AG04450 (cell line): Measurements from ENCODE around the gene PAM. TPM values are rescaled to one million over a fixed set of nuclear protein-coding genes. Genes with fewer than 3 reads are reported as not detected.
"Not testable (repeated sequence)": the region's sequence is repeated elsewhere in the genome, so short reads cannot be mapped to it uniquely, and the experiment has no call there.

Source experiments
- CTCF ChIA-PET: fragments of 300-600, 350-600 bp; formaldehyde crosslinking; extraction: SDS; loops from one replicate; lab custom pipeline; 2022; ENCODE audit warnings: antibody characterized with exemption, inconsistent platforms; lab: Charles Lee
- POLR2A ChIA-PET: fragments of 350-600 bp; formaldehyde crosslinking; extraction: SDS; loops from one replicate; lab custom pipeline; 2021; ENCODE audit warnings: antibody characterized with exemption, inconsistent platforms; lab: Yijun Ruan, JAX
- DNase-seq: peaks from one replicate; pipeline ENCODE4 v3.0.0-alpha.2; 2011; ENCODE audit warnings: low read depth, low spot score
- H3K27ac ChIP-seq: one replicate; pipeline ENCODE4 v1.5.1; 2012; ENCODE audit warnings: low read depth, low read length, control low read depth
- H3K27me3 ChIP-seq: one replicate; pipeline ENCODE4 v1.6.0; 2012; ENCODE audit warnings: low read length; ENCODE audit not compliant: control insufficient read depth, insufficient read depth
- H3K4me3 ChIP-seq: 2 replicates; pipeline ENCODE4 v1.5.1; 2011; ENCODE audit warnings: mild to moderate bottlenecking, low read depth, low read length, control low read depth
- H3K9me3 ChIP-seq: 2 replicates; pipeline ENCODE4 v1.5.1; 2012; ENCODE audit warnings: low read length; ENCODE audit not compliant: control insufficient read depth, insufficient read depth
- CTCF ChIP-seq: IDR thresholded peaks from 2 replicates; pipeline ENCODE4 v1.5.1; 2011; ENCODE audit warnings: low read depth, low read length, control low read depth, inconsistent platforms
- polyA plus RNA-seq: library from polyadenylated mRNA; depleted of rRNA; stranded (reverse); fragments of >200 nt; gene quantifications from 2 replicates; pipeline ENCODE4 v1.2.3, GENCODE V29; 2011

Gene PAM
- polyA plus RNA-seq, 1 experiment, result 307 TPM

GRCh38 chr5:102998224-102998623 is 243.1 kb downstream of the PAM start:
- TF ChIP-seq CTCF, result no peak
- CTCF ChIA-PET, result no interaction called here
- Histone ChIP-seq H3K27me3 (no peaks in the 10 kb centered on the region), H3K4me3 (no peak overlapping the region), H3K9me3 (no peaks in the 10 kb centered on the region), H3K27ac (no peak overlapping the region)
- POLR2A ChIA-PET, result no interaction called here
- no peak for DNase-seq

- H3K9me3 ChIP-seq, result no peaks in the 10 kb centered on the region
- ChIA-PET POLR2A (no interaction called here), CTCF (no interaction called here)
- no peak overlapping the region for H3K27ac ChIP-seq
- H3K4me3 ChIP-seq, result no peak overlapping the region
- H3K27me3 ChIP-seq, result no peaks in the 10 kb centered on the region
- DNase-seq, result no peak
- TF ChIP-seq CTCF, result no peak
Observed at GRCh38 chr5:102999191-102999590, 244.1 kb downstream of the PAM start.

- POLR2A ChIA-PET, H3K9me3 ChIP-seq, CTCF ChIA-PET: not testable (repeated sequence)
Observed at GRCh38 chr5:102999621-103000020, 244.5 kb downstream of the PAM start.

GRCh38 chr5:103000089-103000488 is 245.0 kb downstream of the PAM start:
- Histone ChIP-seq H3K9me3 (no peaks in the 10 kb centered on the region), H3K4me3 (no peak overlapping the region), H3K27ac (no peak overlapping the region), H3K27me3 (no peaks in the 10 kb centered on the region)
- ChIA-PET POLR2A (no interaction called here), CTCF (no interaction called here)
- DNase-seq, result no peak
- TF ChIP-seq CTCF, result no peak

More at GRCh38 chr5:102999621-103000020, 244.5 kb downstream of the PAM start:
- H3K4me3 ChIP-seq, H3K27me3 ChIP-seq, DNase-seq, H3K27ac ChIP-seq: not testable (repeated sequence)

- Histone ChIP-seq H3K27ac (no peak overlapping the region), H3K4me3 (no peak overlapping the region), H3K27me3 (no peaks in the 10 kb centered on the region), H3K9me3 (no peaks in the 10 kb centered on the region)
- ChIA-PET POLR2A (no interaction called here), CTCF (interaction anchor here (0.7 to 3.2 kb wide), 2 partner anchors 66 to 322 kb away, joined by 4 to 11 read pairs; no protein-coding TSS in a partner anchor)
- DNase-seq, result no peak
- TF ChIP-seq CTCF, result no peak
Observed at GRCh38 chr5:103003872-103004271, 248.8 kb downstream of the PAM start.

- no peaks in the 10 kb centered on the region for H3K27me3 ChIP-seq
- ChIA-PET CTCF (no interaction called here), POLR2A (no interaction called here)
- no peak for TF ChIP-seq CTCF
- no peak overlapping the region for H3K27ac ChIP-seq
- H3K4me3 ChIP-seq, result no peak overlapping the region
- no peaks in the 10 kb centered on the region for H3K9me3 ChIP-seq
- no peak for DNase-seq
Observed at GRCh38 chr5:103005276-103005675, 250.2 kb downstream of the PAM start.
